CD1c-positive myeloid dendritic cell (primary cell): ENCODE results near the gene SCAF8.
"Not testable (repeated sequence)": the region's sequence is repeated elsewhere in the genome, so short reads cannot be mapped to it uniquely, and the experiment has no call there.

Experiments used
- DNase-seq: peaks from one replicate; pipeline ENCODE4 v3.0.0-alpha.2; 2016; ENCODE audit errors: extremely low spot score

SCAF8 gene

DNA sequence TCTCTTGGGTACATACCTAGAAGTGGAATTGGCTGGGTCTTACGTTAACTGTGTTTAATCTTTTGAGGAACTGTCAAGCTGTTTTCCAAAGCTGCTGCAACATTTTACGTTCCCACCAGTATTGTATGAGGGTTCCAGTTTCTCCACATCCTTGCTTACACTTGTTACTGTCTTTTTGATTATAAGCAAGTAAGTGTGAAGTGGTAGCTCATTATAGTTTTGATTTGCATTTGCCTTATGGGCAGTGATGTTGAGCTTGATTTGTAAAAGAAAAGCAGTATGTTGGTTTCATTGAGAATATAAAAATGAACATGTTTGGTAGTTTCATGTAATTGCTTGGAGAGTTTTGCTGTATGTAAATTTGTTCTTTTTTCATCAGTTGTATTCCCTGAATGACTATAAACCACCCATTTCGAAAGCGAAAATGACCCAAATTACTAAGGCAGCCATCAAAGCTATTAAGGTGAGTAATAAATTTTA lies 40.4 kb downstream of the SCAF8 start:
- no peak for DNase-seq

DNA sequence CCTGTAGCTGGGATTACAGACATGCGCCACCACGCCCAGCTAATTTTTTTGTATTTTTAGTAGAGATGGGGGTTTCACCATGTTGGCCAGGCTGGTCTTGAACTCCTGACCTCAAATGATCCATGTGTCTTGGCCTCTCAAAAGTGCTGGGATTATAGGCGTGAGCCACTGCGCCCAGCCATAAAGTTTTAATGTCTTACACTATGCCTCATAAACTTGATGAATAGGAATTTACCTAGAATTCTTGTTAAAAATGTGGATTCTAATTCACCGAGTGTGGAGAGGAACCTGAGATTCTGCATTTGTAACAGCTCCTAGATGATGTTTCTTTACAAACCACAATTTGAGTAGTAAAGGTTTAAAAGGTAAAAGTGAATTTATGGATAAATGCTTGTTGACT lies 45.9 kb downstream of the SCAF8 start:
- DNase-seq, result not testable (repeated sequence)

DNA sequence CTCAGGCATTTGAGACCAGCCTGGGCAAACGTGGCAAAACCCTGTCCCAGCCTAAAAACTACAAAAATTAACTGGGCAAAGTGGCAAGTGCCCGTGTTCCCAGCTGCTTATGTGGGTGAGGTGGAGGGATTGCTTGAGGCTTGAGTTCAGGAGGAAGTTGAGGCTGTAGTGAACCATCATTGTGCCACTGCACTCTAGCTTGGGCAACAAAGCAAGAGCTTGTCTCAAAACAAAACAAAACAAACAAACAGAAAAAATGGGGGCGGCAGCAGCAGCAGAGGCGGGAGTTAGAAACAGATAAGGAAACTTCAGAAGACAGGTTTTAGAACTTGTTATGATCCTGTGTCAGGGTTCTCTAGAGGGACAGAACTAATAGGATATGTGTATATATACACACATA lies 49.0 kb downstream of the SCAF8 start:
- peak; percentile 46 for DNase-seq

DNA sequence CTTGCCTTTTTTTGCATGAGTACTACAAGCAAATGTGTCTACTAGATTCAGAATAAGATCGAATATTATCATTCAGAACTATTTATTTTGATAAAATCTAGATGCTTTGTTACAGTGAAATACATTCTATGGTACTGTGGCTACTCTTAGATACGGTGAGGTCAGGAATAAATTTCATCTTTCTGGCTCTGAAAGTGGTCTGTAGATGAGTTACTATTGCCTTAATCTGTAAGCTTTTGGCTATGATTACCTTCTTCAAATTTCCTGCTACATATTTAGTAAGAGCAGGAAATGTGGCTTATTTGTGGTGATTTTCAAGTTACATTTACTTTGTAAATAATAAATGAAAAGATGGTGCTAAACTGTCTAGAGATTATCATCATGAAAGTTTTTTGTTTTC lies 50.0 kb downstream of the SCAF8 start:
- no peak for DNase-seq

DNA sequence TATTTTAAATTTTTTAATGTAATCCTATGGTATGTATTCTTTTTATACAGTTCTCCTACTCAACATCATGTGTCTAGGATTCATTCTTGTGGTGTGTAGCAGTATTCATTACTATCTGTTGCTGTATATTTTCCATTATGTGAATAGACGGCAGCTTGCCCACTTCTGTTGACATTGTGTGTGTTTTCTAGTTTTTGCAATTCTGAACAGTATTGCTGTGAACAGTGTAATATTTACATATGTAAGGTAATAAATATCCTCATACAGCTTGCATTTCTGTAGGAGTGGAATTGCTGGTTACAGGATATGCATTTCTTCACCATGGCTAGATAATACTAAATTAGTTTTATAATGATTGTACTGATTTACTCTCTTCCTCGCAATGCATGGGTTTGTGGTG lies 51.9 kb downstream of the SCAF8 start:
- no peak for DNase-seq

DNA sequence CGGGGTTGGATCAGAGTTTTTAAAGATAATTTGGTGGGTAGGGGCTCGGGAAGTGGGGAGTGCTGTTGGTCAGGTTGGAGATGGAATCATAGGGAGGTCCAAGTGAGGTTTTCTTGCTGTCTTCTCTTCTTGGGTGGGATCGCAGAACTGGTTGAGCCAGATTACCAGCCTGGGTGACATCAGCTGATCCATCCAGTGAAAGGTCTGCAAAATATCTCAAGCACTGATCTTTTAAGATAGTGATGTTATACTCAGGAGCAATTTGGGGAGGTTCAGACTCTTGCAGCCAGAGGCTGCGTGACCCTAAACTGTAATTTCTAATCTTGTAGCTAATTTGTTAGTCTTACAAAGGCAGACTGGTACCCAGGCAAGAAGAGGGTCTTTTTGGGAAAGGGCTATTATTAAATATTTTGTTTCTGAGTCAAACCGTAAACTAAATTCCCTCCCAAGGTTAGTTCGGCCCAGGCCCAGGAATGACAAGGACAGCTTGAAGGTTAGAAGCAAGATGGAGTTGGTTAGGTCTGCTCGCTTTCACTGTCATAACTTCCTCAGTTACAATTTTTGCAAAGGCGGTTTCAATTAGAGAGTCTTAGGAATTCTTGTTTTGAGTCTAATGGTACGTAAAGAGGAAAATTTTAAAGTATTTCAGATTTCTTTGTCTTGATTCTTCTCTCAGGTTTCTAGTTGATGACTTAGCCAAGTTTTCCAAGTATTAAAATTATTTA lies 53.1 kb downstream of the SCAF8 start:
- DNase-seq, result no peak

DNA sequence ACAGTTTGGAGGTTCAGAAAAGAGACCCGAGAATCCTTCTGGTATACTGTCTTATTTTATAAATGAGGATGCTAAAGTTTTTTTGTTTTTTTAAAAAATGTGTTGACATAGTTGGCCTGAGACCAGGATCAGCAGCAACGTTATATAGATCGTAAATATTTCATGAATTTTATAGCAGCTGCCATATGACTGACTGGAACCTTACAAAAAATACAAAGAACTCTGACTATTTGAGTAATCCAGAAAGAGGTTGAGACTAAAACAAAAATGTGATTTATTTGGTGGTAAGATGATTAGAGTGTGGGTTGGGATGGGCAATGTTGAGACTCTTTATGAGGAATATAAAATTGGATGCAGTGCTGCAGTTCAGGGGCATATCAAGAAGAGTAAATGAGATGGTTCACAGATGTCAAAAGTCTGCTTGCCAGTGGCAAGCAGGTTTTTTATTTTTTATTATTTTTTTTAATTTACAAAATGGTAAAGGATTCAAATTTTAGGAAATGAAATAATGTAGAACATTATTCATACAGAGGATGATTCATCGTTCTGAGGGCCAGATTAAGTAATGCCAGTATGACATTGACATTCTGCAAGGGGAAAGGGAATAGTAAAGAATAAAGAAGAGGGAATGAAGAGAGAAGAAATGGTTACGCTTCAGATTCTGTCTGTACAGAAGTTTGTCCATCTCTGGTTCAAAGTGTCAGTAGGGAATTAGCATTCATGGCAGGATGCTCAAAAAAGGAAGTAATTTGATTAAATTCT lies 58.5 kb downstream of the SCAF8 start:
- peak; percentile 12 for DNase-seq

DNA sequence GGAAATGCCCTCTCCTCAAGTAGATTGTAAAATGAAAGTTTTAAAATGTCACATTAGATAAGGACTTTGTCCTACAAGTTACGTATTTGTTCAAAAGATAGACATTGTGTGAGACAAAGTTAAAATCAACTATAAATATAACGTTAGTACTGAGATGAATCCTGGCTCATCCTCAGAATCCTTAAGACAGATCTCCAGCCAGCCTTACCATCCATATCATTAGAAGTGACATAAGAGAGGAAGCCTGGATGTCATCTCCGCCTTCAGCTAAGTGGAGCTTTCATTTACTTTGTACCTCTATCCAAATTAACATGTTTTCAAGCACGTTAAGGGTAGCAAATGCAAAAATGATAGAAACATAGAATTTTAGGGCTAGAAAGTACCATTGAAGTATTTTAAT lies 59.1 kb downstream of the SCAF8 start:
- DNase-seq, result no peak

DNA sequence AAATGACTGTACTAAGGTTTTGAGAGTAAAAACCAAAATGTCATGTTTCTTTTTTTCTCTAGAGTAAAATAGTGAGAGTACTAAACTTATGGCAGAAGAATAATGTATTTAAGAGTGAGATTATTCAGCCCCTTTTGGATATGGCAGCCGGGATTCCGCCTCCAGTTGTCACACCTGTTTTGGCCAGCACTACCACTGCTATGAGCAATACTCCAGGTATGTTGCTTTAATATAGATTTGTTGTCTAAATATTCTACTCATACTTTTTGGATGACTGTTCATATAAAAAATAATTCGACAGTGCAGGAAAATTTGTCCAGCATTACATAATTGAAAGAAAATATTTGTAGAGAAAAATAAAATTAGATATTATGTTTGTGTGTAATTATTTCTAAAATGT lies 59.5 kb downstream of the SCAF8 start:
- DNase-seq, result no peak

DNA sequence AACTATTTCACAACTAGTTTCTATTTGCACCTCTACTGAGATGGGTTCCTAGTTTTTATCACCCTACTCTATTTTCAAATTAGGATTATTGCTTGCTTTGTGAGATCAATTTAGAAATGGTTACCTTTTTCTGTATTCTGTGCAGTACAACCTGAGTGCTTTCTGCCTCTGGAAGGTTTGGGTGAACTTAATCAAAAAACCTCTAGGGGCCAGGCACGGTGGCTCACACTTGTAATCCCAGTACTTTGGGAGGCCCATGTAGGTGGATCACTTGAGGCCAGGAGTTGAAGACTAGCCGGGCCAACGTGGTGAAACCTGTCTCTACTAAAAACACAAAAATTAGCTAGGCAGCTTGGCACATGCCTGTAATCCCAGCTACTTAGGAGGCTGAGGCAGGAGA lies 63.3 kb downstream of the SCAF8 start:
- DNase-seq, result no peak

DNA sequence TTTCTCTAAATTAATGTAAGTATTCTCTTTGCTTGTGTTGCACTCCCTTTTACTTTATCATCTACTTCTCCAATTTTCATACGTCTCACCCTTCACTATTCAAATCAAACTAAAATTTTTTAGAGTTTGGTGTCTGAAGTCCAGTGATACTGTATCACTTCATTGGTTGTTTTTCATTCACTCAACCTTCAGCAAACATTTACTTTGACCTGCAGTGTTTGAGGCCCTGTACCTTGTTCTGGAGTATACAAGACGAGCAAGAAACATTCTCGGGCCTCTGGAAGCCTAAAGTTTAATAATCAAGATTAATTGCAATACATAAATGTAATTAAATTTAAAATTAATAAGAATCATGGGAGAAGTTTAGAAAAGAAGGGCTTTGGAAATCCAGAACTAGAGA lies 64.6 kb downstream of the SCAF8 start:
- no peak for DNase-seq

DNA sequence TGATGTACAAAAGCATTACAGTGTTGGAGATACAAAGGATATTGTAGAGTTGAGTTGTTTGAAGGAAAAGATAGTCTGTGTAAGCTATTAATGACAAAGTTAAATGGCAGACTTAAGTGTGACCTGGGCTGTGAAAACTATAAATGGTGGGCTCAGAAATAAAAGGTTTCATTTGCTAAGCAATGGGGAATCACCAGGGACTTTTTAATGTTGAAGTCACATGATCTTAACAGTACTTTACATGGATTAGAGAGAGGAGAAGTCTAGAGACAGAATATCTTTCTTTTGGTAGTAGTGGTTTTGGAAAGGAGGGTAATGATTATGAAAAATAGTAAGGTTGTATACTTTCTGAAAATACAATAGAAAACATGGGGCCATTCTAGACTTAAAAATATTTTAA lies 67.1 kb downstream of the SCAF8 start:
- no peak for DNase-seq

DNA sequence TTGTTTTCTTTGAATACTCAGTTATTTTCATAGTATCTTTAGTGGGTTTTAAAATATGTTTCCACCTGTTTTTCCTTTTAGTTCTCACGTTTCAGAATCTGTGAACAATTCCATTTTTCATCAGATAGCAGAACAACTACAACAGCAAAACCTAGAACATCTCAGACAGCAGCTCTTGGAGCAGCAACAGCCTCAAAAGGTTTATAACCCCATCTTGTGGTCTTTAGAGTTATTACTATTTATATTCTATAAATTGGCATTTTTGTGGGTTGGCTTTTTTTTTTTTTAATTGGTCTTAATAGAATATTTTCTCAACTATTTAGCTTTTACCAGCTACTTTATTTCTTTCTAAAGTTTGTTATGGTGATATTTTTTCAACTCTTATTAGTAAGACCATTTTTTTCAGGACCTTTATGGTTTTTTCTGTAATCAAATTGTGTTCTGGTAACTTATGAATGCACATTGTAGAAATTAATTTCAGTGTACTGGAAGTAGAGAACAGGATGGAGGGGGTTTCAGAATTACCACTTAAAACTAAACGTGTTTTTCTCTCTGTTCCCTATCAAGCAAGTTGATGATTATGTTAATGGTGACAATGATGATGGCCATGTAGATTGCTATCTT lies 72.2 kb downstream of the SCAF8 start:
- DNase-seq, result peak; percentile 59

DNA sequence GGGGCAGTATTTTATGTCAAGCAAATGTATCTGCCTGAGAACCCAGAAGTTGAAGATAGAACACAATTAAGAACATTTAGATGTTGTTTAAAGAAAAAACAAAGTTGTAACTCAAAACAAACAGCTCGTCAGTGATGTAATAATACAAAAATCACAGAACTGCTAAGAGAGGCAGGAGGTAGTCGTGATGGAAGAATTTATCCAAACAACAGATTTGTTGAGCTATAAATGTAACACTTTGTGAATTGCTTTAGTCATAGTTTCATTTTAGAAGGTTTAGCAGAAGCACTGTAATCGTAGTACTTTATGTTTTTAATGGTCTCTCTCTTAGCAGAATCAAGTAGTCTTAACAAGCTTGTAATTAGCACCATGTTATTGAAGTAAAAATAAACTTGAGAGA lies 73.6 kb downstream of the SCAF8 start:
- no peak for DNase-seq

DNA sequence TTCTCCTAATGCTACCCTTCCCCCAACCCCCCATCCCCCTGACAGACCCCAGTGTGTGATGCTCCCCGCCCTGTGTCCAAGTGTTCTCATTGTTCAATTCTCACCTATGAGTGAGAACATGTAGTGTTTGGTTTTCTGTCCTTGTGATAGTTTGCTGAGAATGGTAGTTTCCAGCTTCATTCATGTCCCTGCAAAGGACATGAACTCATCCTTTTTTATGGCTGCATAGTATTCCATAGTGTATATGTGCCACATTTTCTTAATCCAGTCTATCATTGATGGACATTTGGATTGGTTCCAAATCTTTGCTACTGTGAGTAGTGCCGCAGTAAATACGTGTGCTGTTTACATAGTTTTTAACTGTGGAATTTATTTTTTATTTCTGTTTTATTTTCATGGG lies 78.4 kb downstream of the SCAF8 start:
- DNase-seq, result not testable (repeated sequence)

DNA sequence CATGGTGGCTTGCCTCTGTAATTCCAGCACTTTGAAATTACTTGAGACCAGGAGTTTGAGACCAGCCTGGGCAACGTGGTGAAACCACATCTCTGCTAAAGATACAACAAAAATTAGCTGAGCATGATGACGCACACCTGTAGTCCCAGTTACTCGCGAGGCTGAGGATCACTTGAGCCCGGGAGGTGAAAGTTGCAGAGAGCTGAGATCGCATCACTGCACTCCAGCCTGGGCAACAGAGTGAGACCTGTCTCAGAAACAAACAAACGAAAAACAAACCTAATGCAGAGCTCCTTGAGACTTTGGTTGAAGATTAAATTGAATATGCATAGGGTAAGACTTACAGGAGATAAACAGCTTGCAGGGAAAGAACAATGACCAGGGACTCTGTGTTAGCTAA lies 80.8 kb downstream of the SCAF8 start:
- no peak for DNase-seq

DNA sequence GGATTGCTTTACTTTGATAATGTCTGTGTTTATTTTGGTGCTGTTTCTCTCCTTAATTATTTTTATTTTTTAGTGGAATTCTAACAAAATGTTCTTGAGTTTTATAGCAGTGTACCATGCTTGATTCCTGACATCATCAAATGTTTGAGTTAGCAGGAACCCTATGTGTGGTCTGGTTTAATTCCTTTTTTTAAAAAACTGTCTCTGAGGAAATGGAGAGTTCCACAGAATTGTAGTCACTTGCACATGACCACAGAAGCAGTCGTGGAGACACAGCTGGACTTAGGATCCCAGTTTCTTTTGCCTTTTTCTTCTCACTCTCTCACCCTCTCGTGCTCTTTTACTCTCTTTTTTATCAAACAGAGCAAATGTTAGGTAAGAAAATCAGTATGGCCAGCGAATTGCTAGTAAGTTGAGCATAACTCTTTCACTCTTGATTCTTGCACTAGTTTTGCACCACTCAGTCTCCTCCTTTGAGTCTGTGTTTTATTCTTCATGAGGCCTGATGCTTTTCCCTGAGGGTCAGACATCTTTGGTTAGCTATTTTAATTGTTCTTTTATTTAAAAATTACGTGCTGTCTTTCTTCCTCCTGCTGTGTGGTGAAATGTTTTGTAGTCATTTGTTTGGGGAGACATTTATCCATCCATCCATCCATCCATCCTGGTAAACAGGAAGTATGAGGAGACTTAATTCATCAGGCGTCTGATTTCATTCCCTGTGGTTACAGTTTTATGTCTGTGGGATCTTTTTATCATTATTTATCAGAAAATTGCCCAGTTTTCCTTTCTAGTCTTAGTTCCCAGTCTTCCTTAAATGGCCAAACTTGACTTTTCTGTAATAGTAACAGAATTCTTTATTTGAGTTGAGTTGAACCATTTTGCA lies 83.0 kb downstream of the SCAF8 start:
- DNase-seq, result peak; percentile 85

DNA sequence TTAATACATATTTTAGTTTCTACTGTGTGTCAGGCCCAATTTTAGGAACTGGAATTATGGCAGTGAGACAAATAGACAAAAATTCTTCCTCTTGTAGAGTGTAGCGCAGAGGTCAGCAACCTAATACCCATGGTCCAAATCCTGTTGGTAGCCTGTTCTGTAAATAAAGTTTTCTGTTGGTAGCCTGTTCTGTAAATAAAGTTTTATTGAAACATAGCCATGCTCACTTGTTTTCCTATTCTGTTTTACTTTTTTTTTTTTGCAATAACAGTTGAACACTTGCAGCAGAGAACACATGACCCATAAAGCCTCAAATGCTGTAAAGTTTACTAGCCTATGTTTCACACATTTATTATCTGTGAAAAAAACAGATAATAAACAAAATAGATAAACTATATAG lies 87.9 kb downstream of the SCAF8 start:
- peak; percentile 16 for DNase-seq

DNA sequence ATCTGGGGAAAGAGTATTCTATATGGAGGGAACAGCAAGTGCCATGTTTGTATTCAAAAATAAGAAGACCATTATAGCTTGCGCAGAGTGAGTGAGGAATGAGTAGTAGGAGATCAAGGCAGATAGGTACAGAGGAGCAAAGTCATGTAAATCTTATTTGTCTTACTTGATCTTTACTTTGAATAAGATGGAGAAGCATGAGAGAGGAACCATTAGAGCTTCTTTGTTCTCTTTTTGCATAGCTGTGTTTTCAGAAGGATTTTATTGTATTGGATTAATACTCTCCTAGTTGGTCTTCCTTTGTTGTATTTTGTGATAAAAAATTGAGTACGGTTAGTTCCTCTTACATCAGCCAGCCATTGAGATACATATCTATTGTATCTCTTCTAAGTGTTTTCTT lies 88.4 kb downstream of the SCAF8 start:
- DNase-seq, result no peak

DNA sequence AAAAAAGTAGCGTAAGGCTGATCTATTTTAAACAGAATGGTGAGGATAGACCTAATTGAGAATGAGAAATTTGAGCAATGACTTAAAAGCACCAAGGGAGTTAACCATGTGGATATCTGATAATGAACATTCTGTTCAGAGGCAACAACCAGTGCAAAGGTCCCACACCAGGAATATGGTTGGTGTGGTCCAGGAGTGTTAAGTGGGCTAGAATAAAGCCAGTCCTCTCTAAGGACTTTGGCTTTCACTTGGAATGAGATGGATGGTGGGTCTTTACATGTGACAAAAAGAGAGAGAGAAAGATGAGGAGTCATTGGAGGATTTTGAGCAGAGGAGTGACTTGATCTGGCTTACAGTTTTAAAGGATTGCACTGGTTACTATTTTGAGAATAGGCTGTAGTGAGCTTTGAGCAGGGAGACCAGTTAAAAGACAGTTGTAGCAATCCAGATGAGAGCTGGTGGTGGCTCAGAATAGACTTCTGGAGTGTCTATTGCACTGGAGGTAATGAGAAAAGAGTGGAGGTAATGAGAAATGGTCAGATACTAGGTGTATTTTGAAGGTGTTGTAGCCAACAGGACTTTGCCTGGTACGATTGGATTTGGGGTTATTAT lies 89.8 kb downstream of the SCAF8 start:
- DNase-seq, result no peak

DNA sequence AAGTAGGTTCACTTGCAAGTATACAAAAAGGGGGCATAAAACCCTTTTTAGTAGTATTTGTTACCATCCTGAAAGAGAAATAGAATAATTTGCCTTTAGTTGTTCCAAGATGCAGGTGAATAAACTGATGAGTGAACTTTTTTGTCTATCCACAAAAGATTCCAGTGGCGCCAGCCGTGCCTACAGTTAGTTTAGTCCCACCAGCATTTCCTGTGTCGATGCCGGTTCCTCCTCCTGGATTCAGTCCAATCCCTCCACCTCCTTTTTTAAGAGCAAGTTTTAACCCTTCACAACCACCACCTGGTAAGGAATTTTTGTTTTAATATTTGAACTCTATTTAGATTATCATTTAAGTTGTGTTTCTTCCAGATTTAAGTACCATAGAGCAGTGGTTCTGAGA lies 90.9 kb downstream of the SCAF8 start:
- DNase-seq, result no peak

DNA sequence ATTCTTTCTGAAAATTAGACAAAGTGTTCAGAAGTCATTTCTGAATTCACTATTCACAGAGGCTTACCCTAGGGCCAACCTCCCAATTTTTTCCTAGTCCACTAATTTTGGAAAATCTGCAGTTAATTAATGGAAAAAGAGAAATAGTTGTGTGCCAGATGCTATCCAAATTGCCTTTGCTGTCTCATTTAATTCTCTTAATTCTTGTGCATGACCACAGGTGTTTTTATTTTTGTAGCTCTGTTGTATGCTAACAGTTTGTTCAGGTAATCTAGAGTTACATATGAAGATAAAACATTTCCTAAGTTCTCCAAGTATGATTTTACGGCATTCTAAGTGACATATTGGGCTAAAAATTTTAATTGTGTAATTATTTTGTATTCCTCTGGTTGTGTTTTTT lies 96.8 kb downstream of the SCAF8 start:
- DNase-seq, result no peak
